HG03097 (cell line): Measurements from ENCODE around the gene DLEU7.

Experiments used
- ATAC-seq: cut with Tn5 transposase; IDR thresholded peaks from one replicate; pipeline ENCODE4 v1.9.1; 2021; ENCODE audit not compliant: unreplicated experiment, low FRiP score

DLEU7 gene

DNA sequence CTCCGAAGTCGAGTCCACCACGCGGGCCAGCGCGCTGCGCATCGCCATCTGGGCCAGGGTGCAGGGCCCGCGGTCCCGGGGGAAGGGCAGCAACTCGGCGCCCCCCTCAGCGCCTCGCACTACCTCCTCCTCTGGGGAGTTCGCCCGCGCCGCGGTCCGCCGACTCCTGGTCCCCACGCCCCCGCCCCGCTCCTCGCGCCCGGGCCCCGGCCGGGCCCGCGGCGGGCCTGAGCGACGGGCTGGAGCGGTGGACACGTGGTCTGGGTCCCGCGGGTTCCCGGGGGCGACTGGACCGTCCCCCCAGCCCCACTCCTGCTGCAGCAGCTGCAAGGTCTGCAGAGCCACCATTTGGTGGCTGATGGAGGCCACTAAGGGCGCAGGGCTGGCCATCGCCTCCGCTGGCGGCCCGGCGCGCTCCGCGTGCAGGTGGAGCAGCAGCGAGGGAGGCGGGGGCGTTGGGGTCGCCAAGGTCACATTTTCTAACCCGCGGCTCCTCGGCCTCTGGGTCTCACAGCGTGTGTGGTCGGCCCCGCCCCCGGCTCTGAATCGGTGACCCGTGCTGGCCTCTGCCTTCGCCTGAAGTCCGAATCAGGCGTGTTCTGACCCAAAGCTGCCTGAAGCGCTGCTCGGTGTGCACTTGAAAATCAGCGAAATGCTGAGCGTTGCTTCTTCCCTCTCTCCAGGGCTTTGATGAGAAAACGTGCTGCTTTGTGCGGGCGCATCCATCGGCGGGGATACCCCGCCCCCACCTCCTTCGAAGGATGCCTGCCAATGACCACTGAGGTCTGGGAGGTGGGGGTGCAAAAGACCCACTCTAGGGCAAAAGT lies at the start of gene DLEU7:
DLEU7 (minus strand) TSS at position 436 of the 827 bp plus-strand sequence; CDS start at position 390, 46 bp downstream.
- ATAC-seq, result no peak

DNA sequence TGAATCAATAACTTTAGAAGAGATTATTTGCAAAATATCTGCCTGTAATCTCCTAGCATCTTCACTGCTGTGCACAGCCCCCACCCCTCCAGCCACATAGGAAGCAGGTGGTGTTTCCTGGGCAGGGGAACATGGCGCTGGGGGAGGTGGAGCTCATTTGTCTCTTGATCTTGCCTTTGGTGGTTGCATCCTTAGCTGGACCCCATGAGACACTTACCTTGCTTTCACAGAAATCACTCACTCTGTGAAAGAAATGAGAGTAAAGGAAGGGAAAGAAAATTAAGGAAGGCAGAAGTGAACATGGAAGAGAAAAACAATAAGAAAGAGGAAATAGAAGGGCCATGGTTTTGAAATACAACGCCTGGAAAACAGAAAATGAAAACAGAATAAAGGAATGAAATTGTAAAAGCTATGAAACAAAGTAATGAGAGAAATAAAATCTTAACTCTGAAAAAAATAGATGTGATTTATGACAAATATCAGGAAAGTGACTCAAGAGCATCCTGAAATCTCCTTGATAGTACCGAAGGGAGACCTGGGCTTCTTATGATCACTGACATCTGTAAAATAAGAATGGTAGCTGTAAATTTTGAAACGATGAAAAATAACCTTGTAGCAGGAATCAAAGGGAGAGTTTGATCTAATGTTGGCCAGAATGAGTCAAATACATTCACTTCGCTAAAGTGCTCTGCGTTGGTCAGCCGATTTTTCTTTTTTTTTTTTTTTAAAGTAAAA lies 48.9 kb upstream of the DLEU7 start:
- ATAC-seq, result no peak

DNA sequence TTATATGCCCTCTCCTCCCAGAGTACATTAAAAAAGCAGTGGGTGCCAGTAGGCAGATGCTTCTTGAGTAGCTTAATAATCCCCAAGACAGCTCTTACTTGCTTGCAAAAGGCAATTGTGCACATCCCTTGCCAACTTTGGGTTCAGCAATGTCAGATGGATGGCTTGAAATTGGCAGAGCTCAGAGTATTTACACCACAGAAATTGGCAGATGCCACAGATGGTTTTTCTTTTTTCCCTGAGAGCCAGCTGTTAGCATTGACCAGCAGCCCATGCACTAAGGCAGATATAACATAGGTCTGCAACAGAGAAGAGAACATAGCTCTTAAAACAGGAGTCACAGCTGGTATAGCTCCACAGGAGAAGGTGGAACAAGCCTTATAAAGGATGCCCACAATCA lies 47.7 kb upstream of the DLEU7 start:
- no peak for ATAC-seq

DNA sequence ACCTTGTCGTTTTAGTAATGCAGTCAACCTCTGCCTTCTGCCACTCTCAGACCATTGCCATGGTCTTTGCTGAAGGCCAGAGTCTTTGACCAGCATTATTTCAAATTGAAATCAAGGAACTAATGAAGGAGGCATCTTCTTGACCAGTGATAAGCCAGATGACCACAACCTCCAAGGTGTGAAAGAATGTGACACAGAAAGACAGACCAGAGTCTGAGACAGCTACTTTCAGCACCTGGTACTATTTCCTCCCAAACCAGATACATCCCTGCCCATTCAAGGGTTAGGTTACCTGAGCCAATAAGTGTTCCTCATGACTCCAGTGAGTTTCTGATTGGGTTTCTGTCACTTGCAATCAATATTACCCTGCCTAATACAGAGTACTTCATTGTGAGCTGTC lies 45.8 kb upstream of the DLEU7 start:
- ATAC-seq, result no peak

DNA sequence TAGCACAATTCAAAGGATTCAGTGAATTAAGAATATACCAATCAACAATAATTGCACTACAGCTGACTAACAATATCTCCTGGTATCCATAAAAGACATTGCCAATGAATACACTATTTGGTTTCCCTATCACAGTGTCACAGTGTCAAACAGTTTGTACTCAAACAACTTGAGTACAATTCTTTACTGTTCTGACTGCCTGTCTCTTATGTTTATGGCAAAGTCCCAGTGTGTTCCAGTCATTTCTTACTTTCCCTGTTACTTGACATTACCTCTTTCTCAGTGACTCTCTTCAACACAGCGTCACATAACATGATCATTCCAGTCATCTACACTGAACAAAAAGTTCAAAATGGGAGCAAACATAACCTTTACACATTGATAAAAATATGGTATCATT lies 44.9 kb upstream of the DLEU7 start:
- ATAC-seq, result no peak

DNA sequence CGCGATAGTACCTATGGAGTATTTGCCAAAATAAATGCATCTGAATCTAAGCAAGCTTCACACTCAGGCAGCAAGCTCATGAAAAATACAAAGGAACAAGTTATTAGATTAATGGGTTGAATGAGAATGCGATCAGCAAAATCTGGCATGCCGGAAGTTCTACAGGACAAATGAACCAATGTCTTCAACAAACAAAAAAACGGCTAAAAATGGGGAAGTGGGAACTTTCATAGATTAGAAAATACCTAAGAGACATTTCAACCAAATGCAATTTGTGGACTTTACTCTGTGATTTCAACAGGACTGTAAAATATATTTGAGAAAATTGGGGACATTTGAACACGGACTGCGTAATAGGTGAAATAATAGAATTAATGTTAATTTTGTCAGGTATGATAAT lies 43.7 kb upstream of the DLEU7 start:
- no peak for ATAC-seq

DNA sequence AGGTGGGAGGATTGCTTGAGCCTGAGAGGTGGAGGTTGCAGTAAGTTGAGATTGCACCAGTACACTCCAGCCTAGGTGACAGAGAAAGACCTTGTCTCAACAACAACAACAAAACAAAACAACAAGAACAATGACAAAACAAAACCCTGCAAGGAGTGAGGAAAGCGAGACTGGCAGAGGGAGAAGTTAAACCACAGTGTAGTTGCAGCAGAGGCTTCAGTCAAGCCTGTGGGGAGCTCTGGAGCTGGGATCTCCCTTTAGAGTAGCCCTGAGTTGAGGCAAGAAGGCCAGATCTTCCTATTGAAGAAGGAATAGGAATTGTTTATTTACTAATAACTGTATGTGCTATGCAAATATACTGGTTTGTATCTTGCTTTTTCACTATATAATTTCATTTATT lies 40.8 kb upstream of the DLEU7 start:
- ATAC-seq, result no peak

DNA sequence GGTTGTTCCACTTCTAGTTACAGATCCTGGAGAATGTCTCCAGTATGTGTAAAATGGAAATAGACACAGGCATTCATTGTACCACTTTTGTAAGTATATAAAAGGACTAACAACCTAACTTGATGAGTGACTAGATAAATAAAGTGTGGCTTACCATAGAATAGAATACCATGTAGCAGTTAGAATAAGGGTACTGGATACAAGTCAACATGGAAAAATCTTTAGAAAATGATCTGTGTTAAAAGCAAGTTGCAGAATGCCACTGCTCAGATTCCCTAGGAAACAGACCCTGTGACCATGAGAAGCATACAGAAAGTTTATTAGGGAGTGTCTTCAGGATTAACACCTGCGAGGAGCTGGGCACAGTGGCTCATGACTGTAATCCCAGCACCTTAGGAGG lies 40.2 kb upstream of the DLEU7 start:
- ATAC-seq, result no peak

DNA sequence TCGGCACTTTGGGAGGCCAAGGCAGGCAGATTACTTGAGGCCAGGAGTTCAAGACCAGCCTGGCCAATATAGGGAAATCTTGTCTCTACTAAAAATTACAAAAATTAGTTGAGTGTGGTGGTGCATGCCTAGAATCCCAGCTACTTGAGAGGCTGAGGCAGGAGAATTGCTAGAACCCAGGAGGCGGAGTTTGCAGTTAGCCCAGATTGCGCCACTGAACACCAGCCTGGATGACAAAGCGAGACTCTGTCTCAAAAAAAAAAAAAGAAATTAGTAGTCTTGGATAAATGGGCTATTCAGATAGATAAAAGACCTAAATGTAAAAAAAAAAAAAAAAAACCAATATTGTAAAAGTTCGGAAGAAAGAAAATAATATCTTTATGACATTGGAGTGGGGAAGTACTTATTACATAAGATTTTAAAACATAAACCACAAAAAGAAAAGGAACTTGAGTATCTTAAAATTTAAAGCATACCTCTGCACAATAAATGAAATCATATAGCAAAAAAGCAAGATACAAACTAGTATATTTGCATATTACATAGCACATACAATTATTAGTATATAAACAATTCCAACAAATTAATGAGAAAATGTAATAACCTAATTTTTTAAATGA lies 39.4 kb upstream of the DLEU7 start:
- no peak for ATAC-seq

DNA sequence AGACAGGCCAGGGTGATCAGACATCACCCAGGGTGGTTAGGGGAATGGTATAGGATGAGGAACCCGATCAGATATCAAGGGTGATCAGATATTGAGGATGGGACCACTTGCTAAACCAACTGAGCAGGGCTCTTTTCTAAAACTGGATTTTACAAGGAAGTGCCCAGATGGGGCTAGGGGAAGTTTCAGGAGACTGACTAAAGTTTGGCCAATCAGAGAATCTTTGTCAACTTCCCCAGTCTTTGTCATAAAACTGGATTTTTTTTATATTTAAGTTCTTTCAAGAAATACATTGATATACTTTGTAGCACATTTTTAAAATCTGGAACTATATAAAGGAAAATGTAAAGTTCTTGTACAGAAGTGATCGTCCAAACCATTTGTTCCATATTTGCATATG lies 30.5 kb upstream of the DLEU7 start:
- ATAC-seq, result no peak

DNA sequence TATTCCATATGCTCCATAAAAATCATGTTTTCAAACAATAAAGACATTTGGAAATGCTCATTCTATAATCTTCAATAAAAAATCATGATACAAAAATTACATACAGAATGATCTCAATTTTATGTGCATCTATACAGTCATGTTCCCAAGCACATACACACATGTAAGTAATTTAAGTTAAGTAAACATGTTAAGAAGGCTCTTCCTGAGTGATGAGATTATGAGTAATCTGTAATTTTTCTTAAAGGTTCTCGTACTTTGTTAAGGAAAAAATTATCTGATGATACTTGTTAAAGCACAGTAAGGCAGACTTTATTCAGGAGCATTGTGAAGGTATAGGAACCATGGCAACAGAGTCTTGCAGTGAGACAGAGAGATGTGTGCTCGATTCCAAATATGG lies 30.0 kb upstream of the DLEU7 start:
- no peak for ATAC-seq

DNA sequence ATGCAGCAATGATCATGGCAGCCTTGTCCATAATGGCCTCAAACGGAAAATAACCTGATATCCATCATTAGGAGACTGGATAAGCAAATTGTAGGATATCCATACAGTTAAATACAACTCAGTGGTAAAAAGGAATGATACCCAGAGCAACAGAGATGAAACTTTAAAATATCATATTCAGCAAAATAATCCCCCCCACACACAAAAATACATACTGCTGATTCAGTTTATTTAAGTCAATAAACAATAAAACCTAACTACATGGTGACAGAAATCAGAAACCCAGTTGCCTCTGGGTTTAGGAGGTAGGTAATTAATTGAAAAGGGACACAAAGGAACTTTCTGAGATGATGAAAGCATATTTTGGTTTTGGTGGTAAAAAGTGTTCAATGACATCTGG lies 27.9 kb upstream of the DLEU7 start:
- no peak for ATAC-seq

DNA sequence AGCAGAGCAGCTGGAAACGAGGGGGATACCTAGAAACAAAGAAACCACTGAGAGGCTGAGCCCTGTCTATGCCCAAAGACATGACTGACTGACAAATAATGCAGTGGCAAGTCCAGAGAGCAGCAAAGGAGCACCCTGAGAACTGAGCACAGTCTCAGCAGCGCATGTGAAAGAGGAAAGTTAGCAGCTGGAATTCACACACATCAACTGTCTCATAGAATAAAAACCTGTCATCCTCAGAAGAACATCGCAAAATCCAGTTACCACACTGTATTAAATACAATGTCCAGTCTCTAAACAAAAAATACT lies 24.1 kb upstream of the DLEU7 start:
- ATAC-seq, result no peak

DNA sequence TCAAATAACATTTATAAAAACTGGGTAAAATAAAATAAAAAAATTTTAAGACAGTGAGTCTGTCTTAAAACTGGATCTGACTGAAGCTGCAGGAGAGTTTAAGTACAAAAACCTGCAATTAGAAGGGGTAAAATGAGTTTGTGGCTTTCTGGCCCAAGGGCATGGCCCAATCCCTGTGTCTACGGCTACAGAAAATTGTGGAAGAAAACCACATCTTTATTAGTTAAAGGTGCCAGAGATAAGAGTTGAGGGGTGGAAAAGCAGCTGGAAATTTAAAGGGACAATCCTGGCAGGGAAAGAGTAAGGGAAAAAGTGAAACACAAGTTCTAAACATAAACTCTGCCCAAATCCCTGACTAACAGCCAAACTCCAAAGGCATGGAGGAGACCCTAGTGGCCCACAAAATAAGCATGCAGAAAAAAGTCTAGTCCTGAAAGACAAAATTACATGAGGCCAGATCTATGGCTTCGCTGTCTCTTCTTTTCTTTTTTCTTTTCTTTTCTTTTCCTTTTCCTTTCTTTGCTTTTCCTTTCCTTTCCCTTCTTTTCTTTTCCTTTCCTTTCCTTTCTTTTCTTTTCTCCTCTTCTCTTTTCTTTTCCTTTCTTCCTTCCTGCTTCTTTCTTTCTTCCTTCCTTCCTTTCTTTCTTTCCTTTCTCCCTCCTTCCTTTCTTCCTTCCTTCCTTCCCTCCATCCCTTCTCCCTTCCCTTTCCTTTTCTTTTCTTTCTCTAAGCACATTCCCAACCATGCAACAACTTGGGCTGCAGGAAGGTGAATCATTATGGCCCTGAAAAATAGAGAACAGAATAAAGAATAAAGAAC lies 23.5 kb upstream of the DLEU7 start:
- ATAC-seq, result no peak

DNA sequence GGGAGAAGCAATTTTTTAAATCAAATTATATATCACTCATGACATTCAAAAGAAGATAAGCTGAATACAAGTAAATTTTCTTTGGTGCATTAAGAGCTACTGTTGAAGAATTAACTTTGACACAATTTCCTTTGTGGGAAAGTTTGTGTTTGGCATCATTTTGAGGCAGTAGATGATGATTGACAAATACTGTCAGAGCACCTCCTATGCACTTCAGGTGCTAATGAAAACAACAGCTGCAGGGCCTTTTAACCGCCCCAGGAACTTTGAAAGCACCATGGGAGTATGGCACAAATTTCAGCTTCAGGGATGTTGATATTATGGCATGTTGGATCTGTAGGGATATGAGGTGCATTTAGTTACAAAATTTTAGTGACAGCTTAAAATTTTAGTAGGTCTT lies 21.0 kb upstream of the DLEU7 start:
- ATAC-seq, result no peak

DNA sequence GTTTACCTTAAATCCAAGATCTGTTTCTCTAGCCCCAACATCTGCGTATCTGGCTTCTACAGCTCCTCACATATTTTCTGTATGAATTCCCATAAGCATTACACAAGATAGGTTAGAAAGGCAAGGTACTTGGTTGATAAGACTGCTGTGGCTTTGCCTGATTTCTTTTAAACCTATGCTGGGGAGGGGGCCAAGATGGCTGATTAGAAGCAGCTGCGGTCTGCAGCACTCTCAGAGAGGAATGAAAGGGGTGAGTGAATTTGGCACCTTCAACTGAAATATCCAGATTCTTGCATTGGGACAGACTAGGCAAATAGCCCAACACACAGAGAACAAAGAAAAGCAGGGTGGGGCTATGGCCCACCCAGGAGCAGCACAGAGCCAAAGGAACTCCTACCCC lies 12.2 kb upstream of the DLEU7 start:
- no peak for ATAC-seq

DNA sequence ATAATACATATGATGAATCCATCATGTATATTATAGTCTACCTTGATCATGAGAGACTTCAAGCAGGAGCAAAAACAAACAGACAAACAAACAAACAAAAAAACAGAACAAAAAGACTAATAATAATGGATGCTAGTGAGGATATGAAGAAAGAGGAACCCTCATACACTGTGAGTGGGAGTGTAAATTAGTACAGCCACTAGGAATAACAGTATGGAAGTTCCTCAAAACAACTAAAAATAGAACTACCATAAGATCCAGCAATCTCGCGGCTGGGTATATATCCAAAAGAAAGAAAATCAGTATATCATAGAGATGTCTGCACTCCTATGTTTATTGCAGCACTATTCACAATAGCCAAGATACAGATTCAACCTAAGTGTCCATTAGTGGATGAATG lies 7.0 kb upstream of the DLEU7 start:
- no peak for ATAC-seq

DNA sequence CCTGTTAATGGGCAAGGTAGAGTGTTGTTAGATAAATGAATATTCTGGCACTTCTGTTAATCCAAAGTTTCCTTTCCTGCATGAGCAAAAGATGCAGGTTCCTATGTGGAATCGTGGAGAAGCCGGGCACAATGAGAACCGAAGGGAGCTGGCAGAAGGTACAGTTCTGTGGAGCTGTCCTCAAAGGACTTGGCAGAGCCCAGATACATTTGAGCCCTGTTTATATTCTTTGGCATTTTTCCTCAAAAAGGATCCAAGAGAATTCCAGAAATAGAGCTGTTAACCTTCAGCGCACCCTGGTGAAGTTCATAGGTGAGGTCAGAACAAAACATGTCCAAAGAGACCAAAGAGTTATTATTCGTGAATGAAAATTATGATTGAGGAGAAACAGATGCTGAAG lies 4.0 kb upstream of the DLEU7 start:
- no peak for ATAC-seq

DNA sequence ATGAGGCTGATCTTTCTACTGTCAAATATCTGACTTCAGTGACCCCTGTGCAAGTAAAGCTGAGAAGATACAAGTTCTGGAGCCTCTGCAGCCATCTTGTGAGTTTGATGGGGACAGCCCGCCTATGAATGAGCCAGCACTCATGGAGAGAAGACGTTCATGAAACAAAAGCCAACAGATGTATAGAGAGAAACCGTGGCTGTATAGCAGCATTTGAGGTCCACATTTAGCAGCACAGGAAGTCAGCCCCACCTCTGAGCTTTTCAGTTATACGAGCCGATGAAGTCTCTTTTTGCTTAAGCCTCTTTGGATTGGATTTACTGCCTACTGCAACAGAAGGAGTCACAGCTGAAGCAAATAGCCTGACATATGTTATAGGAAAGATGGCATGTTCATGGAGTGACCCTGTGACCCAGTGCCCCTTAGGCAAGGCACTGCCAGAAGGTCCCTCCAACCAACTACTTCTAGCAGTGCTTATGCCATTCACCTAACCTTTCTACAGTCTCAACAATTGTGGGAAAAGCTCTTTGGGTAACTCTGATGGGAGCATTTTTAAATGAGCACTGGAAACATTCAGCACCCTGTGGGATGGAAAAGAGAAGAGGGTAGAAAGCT lies 3.5 kb upstream of the DLEU7 start:
- ATAC-seq, result no peak

DNA sequence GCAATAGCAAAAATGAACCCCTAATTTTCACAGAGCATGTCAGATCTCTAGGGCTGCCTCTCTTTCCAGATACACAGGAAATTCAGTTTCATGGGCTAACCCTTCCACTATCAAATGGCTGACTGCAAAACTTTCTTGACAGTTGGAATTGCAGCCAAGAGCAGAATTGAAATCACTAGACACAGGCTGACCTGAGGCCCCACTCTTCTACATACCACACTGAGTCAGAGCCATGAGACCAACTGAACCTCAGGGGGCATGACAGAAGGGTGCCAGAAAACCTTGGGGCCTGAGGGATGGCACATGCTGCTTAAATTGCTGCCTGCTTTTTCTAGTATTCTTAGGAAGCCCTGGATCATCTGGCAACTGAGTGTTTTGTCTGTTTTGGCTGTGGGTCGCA lies 1.7 kb upstream of the DLEU7 start:
- ATAC-seq, result no peak
